Hematopoietic multipotent progenitor cell treated with erythropoietin and hydrocortisone succinate and interleukin-3 and kit ligand, for 6 days (in vitro differentiated cells): ENCODE measurements around the gene CCR7.

Source experiments
- DNase-seq: peaks from one replicate; pipeline ENCODE4 v3.0.0-alpha.2; 2015

Gene CCR7

DNA sequence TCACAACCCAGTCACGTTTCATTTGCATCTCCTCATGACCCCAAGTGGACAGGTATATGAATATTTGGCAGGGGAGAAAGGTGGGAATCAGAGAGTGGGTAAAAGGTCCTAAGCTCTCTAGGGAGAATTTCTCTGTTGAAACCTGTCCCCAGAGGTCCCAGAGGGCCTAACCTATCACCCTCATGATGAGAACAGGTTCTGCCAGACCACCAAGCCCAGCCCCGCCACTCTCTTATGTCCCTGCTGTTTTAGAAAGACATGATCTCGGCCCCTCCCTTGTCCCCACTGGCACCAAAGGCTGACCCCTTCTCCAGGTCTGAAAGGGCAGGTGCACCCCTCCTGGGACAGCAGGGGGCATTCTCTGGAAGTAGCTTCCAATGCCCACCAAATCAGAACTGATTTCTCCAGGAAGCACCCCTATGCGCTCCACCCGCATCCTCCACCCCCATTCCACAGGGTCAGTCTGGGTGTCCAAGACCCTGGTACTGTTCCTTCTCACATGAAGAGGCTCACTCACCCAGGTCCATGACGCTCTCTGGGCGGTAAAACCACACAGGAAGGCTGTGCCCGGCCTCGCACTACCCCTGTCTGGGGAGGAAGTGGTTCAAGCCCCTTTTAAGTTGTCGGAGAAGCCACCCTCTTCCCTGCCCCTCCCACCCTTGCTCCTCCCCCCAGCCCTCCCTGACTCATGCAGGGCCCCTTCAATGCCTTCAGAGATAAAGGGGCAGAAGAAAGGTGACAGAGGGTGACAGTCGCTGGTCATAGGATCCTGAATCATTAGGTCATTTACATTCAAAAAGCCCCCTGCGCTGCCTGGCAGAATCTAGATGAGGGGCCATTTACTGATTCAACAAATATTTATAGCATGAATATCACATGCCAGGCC, at the start of gene CCR7:
TSS of gene CCR7 (minus strand) at position 590 of the 886 bp plus-strand sequence. CDS start at position 527, 63 bp downstream.
- peak; percentile 68 for DNase-seq

- no peak for DNase-seq
Observed at GRCh38 chr17:40614431-40615067, 49.3 kb upstream of the CCR7 start.

DNA sequence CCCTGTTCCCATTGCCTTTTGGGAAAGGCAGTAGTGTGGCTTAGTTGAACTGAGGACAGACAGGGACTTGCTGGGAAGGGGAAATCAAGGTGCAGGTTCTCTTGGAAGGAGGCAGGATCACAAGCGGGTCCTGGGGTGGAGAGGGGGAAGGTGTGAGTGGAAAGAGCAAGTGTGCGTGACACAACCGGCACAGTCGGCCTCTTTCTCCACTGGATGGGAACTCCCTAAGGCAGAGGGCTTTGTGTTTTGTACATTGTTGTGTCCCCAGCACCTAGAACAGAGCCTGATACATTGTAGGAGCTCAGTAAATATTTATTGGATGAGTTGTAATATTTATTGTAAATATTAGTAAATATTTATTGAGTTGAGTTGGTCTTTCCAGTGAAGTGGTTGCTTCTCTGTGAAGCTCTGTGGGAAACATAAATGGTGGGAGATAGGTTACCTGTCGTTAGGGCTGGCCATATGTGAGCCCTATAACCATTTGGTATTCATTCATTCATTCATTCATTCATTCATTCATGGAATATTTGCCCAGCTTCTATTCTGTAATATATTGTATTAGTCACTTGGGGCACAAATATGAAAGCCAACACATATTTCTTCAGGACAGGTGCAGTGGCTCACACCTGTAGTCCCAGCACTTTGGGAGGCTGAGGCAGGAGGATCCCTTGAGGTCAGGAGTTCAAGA, 48.3 kb upstream of the CCR7 start:
- DNase-seq: no peak

DNA sequence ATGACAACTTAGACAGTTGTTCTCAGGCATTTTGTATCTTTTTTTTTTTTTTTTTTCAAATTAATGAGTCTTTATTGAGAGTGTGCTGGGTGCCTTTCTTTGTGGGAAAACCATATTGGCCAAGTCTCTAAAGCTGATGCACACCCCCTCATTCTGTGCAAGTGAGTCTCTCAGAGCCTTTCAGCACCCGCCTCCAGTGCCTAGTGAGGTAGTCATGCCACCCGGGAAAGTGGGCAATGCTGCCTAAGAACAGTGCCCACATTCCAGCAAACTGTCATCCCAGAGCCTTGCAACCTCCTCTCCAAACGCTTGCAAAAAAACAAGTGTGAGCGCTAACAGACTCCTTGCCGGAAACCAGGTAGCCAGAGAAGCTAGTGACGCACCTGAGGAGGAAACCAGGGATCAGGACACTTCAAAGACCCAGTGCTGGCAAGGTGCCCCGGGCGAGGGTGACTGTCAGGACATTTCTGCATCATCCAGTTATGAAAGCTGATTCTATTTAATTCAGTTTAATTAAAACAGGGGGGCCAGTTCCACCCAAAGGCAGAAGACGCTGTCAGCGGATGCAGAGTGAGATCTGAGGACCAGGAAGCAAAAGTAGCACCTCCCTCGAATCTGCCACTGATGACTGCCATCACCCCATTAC, 47.5 kb upstream of the CCR7 start:
- DNase-seq: no peak

- no peak for DNase-seq
Observed at GRCh38 chr17:40611840-40612474, 46.7 kb upstream of the CCR7 start.

- no peak for DNase-seq
Observed at GRCh38 chr17:40610359-40610758, 45.1 kb upstream of the CCR7 start.

DNA sequence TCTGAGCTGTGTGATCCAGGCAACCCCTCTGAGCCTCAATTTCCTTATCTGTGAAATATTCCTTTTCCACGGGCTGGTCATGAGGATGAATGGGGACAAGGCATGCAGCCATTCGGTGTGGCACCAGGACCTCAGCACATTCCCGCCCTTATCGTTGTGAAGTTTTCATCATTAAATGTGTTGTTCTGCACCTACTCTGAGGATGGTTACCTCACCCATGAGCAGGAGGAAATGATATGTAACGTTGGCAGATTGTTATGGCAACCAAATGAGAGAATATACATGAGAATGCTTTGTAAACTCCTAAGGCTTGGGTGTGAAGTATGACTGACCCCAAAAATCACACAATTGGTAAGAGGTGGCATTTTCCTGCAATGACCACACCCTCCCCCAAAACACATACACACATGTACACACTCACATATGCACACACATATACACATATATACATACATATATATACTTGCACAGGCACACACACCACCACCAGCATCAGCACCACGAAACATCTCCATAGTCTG, 42.8 kb upstream of the CCR7 start:
- DNase-seq: no peak

DNA sequence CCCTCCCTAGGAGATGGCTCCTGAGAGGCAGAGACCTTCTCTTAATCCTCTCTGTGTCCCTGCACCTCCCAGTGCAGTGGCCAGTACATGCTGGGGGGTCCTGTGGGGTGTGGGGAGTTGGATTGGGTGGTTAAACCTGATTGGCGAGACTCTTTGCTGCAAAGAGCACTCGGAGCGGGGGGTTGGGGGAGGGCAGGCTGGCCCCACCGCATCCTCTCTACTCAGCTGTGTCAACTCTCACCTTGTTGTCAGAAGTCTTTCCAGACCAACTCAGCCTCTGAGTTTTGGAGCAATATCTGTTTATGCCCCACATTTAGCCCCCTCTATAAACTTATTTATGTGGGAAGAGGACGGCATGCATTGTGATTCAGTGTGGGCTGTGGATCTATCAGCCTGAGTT, 42.4 kb upstream of the CCR7 start:
- no peak for DNase-seq

- DNase-seq: no peak
Observed at GRCh38 chr17:40606548-40607353, 41.5 kb upstream of the CCR7 start.

DNA sequence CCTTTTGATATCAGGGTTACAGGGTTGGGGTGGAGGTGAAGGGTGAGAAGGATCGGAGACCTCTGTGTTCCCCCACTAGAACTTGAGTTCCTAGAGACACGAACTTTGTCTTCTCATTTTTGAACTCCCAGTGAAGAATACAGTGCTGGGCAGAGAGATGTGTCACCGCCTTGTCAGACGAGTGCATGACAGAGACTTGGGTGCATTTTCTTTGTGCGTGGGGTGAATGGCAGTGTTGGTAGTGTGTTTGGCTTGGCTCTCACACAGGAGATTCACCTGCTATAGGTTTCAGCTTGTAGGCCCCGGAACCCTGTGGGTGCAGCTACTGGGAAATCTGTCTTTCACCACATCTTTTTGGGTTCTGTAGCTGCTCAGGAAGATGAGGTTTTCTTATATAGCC, 40.0 kb upstream of the CCR7 start:
- no peak for DNase-seq

DNA sequence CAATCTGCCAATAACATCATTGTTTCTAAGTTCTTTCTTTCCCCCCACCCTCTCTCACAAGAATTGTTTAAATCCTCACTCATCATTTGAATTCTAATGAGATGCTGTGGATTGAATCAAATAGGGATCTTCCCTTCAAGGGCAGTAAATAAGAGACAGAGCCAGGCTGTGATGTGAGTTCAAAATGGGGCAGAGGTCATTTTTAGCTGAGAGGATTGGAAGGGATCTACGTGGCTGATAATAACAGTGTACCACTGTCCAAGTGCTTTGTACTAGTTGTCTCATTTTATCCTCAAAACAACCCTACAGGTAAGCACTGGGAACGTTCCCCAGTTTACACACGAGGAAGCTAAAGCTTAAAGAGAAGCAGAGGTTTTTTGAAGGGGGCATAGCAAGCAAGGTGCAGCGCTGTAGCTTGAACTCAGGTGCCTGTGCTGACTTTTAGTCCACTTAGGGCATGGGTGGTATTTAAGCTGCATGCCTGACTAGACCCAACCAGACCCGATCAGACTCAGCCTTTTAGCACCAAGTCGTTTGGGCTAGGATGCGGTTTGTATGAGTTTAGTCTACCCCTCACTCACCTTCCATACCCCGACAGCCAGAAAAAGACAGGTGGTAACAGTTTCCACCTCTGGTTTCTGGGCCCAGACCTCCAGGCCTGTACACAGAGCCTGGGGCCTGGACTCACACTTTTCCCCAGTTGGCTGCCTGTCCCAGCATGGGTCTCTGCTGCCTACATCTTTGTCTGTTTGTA, 39.2 kb upstream of the CCR7 start:
- DNase-seq: no peak

DNA sequence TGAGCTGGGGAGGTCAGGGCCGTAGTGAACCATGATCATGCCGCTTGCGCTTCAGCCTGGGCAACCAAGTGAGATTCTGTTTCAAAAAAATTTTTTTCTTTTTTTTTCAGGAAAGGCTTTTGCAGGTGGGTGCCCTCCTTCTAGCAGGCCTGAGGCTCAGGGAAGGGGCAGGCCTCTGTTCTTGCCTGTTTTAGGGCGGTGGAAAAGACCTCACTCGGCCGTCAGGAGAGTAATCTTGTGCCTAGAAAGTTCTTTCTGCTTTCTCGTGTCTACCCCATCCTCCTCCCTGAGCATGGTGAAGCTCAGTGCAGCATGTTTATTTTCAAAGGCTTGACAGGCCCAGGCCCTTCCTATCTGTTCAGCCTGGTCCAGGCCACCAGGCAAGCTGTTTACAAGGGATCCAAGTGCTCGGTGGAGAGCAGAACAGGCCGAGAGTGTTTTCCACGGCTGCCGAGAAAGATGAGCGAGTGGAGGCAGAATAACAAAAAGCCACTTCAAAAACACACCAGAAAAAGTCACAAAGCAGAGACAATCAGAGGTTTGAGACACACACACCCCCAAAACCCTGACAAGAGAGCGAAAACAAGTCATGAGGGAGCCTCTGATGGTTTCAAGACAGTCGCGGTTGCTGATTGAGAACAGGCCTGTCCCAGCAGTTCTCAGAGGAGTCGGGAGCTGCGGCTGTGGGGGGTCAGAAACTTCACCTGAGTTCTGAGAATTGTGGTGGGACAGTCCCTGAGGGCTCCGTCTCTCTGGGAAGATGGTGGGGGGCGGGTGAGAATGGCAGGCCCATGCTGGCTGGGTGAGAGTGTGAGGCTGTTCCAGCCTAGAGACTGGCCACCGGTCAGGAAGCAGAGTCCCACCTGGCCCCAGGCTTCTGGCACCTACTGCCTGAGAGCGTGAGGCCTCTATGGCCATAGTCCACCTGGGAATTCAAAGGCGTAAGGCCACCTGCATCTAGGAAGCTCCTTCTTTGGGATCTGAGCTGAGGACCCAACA, 37.5 kb upstream of the CCR7 start:
- no peak for DNase-seq

- DNase-seq: no peak
Observed at GRCh38 chr17:40600486-40601046, 35.3 kb upstream of the CCR7 start.

- DNase-seq: no peak
Observed at GRCh38 chr17:40599468-40599763, 34.1 kb upstream of the CCR7 start.

GRCh38 chr17:40598619-40599467, 33.6 kb upstream of the CCR7 start:
- DNase-seq: no peak

DNA sequence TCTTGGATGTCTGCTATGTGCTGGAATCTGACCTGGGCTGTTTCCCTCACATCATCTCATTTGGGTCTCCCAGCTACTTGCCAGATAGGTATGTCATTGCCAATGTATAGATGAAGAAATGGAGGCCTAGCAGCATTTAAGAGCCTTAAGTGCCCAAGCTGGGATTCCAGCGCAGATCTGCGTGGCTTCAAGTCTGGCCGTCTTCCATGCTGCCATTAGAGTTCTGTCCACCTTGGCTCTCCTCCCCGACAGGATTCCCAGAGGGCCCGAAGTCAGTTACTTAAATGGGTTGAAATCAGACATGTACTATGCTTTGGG, 33.0 kb upstream of the CCR7 start:
- no peak for DNase-seq

DNA sequence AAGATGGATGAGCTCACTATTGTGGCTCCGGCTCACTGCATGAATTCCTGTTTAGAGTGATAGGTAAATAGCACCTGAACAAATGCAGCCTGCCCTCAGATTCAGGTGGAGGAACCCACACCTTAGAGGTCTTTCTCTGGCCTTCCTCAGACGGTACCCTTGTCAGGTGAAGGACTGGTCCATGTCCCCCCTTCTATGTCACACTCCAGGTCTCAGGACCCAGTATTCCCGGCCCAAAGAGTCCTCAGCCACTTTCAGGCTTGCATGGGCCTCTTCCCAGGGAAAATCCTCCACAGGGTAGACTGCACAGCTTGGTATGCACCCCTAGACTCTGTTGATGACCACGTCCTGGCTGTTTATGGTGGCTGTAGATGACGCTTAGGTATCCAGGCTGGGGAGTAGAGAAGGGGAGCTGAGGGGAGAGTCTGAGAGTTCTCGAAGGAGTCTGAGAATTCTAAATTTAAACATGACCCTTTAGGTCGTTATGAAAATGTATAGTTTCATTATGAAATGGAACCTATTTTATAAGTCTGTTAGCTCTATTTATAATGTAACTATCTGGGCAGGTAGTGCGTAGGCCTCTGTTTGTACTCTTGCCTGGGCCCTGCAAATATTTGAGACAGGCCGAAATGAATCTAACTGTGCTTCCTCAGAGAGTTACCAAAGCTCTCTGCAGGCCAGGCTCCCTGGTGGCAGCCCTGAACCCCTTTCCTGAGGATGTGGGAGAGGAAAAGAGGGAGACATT, 32.5 kb upstream of the CCR7 start:
- no peak for DNase-seq

DNA sequence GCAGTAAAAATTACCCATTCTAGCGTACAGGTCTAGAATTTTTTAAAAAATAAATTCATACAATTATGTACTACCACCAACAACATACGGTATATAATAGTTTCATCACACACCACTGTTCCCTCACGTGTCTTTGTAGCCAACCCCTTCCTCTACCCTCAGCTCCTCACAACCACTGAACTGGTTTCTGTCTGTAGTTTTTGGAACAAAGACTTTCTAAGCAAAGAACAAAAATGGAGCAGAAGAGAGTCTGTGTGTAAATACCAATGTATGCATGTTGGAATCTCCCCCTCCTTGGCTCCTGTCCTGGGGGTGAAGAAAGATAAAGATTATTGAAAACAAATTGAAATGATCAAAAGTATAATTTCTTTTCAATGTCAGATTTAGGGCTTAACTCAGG, 31.9 kb upstream of the CCR7 start:
- DNase-seq: no peak
